H1 (cell line): ENCODE measurements around the gene MAMSTR. TPM values are rescaled to one million over a fixed set of nuclear protein-coding genes. Genes with fewer than 3 reads are reported as not detected.
A peak's percentile ranks its signal among the peaks of the same experiment; 100 is the strongest.

Experiments
- CHD2 ChIP-seq: IDR thresholded peaks from 2 replicates; pipeline ENCODE4 v1.6.1; 2012; ENCODE audit warnings: low read length, improper control_type of control experiment
- RBBP5 ChIP-seq: IDR thresholded peaks from 2 replicates; pipeline ENCODE4 v1.7.1; 2012; ENCODE audit warnings: low read depth, mild to moderate bottlenecking, inconsistent platforms, low read length, moderate library complexity, borderline replicate concordance
- SAP30 ChIP-seq: fragments of 300-600 bp; sonication (generic); IDR thresholded peaks from 2 replicates; pipeline ENCODE4 v1.7.1; 2012; ENCODE audit warnings: low read length, moderate library complexity, mild to moderate bottlenecking, inconsistent platforms; ENCODE audit not compliant: insufficient read depth, insufficient replicate concordance
- ZNF274 ChIP-seq: IDR thresholded peaks from 2 replicates; pipeline ENCODE4 v1.7.0; 2012; ENCODE audit warnings: low read length, borderline replicate concordance; ENCODE audit errors: extremely low read depth
- polyA plus RNA-seq, 7 experiments: library from polyadenylated mRNA; depleted of rRNA in 3 of 7; stranded (reverse) in 5 of 7; unstranded in 2 of 7; fragments of >200 nt in 5 of 7; fragments of 200-250 nt in 2 of 7; gene quantifications; 1 replicate in 5 of 7; 2 replicates in 1 of 7; 4 replicates in 1 of 7; pipeline versions ENCODE4 v1.2.1 to v1.2.3, GENCODE V29; 2011 to 2013; ENCODE audit warnings: missing spikeins in 2 of 7, mixed read lengths in 2 of 7
- total RNA-seq: library from RNA; stranded (reverse); fragmentation: NEBNext Ultra II Directional; extraction: Animal tissue kit (Norgen Biotek cat#: 25700); gene quantifications from 2 replicates; pipeline ENCODE4 v1.2.1, GENCODE V29; 2021

Gene MAMSTR
- total and polyA plus RNA-seq, 2 of the 8 experiments (the other 6 are each of a cell fraction or from before 2014, with no cell fraction given): 2.0 to 2.3 TPM

DNA sequence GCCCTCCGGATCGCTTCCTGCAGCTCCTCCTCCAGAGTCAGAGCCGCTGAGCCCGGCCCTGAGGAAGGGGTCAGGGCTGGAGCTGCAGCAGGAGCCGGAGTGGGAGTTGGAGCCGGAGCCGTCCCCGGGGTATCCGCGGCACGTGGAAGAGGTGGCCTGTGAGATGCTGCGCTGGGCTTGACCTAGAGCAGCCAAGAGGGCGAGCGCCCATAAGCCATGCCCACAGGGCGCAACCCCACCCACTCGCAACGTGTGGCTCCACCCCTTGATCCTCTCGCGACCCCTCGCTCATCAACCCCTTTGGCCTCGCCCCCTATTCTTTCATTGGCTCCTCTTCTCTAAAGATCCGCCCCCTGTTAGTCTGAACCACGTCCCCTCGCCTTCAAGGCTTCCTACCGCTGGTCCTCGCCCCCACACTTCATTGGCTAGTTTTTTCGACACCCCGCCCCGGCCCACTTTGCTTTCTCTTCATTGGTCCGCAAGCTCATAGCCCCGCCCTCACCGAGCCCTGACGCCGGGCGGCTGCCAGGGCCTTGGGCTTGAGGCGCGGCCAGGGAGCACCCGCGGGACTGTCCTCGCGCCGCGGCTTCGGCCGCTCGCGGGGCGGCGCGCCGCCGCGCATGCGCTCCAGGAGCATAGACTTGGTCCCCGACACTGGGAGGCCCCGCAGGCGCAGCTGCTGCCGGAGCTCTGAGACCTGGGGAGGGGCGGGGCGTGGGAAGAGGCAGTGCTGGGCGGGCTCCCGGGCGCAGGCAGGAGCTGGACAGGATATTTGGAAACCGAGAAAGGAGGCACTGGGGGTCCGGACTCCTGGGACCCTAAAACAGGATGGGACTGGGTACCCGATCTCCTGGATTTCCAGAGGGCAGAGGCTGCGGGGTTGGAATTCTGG, 5.4 kb downstream of the MAMSTR start (continued):
- no peak for TF ChIP-seq ZNF274
- 0 out of 2 replicates have a peak, but pooled peaks have one; percentile 38 for TF ChIP-seq CHD2
- TF ChIP-seq RBBP5: peak; percentile 25; the same call in 1 of the 2 replicates
- TF ChIP-seq SAP30: no peak
